Upper lobe of left lung (tissue), 6 donors: ENCODE results near the gene COL6A2. TPM values are rescaled to one million over a fixed set of nuclear protein-coding genes. Genes with fewer than 3 reads are reported as not detected.

Source experiments
- ATAC-seq, 2 donors: fragments of 200-7000 bp; cut with Tn5 transposase; one replicate each; pipeline ENCODE4 v1.9.1; 2022; ENCODE audit warnings: mild to moderate bottlenecking in 2 of 2, moderate library complexity in 2 of 2; ENCODE audit not compliant: low FRiP score in 2 of 2
- DNase-seq, 2 donors: peaks; one replicate each; pipeline ENCODE4 v3.0.0-alpha.2; 2019 to 2020
- H3K27ac ChIP-seq, 4 donors: fragments of 200-600 bp; sonication (generic); one replicate each; pipeline ENCODE4 v1.5.1; 2016 to 2019
- H3K27me3 ChIP-seq, 4 donors: fragments of 200-600 bp; sonication (generic); one replicate each; pipeline ENCODE4 v1.5.1; 2017 to 2019
- H3K36me3 ChIP-seq, 4 donors: fragments of 200-600 bp; sonication (generic); one replicate each; pipeline ENCODE4 v1.5.1; 2016 to 2019
- H3K4me1 ChIP-seq, 4 donors: fragments of 200-600 bp; sonication (generic); one replicate each; pipeline ENCODE4 v1.5.1; 2018 to 2019
- H3K4me3 ChIP-seq, 4 donors: fragments of 200-600 bp; sonication (generic); one replicate each; pipeline ENCODE4 v1.5.1; 2017 to 2019; ENCODE audit warnings: mild to moderate bottlenecking in 2 of 4, moderate library complexity in 1 of 4
- H3K9me3 ChIP-seq, 4 donors: fragments of 200-600 bp; sonication (generic); one replicate each; pipeline ENCODE4 v1.5.1; 2018 to 2019
- CTCF ChIP-seq, 6 experiments: fragments of 450-650 bp in 4 of 6; fragments of 200-600 bp in 2 of 6; sonication (generic) in 2 of 6; IDR thresholded peaks; one replicate each; pipeline ENCODE4 v1.5.1; 2016 to 2019; ENCODE audit warnings: antibody characterized with exemption in 6 of 6
- EP300 ChIP-seq, 4 donors: sonication (generic); formaldehyde crosslinking; IDR thresholded peaks; one replicate each; pipeline ENCODE4 v1.5.1; 2017; ENCODE audit warnings: antibody characterized with exemption in 4 of 4, control low read depth in 2 of 4
- POLR2A ChIP-seq, 4 donors: fragments of 450-650 bp; IDR thresholded peaks; one replicate each; pipeline ENCODE4 v1.5.1; 2016 to 2017; ENCODE audit warnings: antibody characterized with exemption in 4 of 4, mild to moderate bottlenecking in 2 of 4
- POLR2AphosphoS5 ChIP-seq, 2 donors: sonication (generic); formaldehyde crosslinking; IDR thresholded peaks; one replicate each; pipeline ENCODE4 v1.5.1; 2017; ENCODE audit warnings: antibody characterized with exemption in 2 of 2
- WGBS, 2 donors: methylation state at CpG; one replicate each; pipeline ENCODE4 v1.1.5; 2017 to 2018; 5-methylcytosine and 5-hydroxymethylcytosine counted together
- total RNA-seq, 6 donors: library from RNA; depleted of rRNA in 4 of 6; stranded (reverse); fragments of >200 nt in 4 of 6; gene quantifications; one replicate each; pipeline versions ENCODE4 v1.1.0 to v1.2.1, GENCODE V29; 2016 to 2021
- donor health status: DM: no; HTN: no; CAD: no; lungs with moderate emphysema.
- donor health status: DM: no; HTN: yes; CAD: no; lungs with severe emphysema.

The COL6A2 gene
- total RNA-seq, 6 donors from 2014 or later: 105 to 522 (median 304) TPM

GRCh38 chr21:46161633-46162592 lies 64.0 kb downstream of the COL6A2 start:
- no peak for TF ChIP-seq CTCF (IDR thresholded peaks at IDR 0.05)
- TF ChIP-seq POLR2A (IDR thresholded peaks at IDR 0.05): no peak
- TF ChIP-seq EP300 (IDR thresholded peaks at IDR 0.05): no peak
- no peak for TF ChIP-seq POLR2AphosphoS5 (IDR thresholded peaks at IDR 0.05)
- H3K36me3 ChIP-seq: peaks cover 0 to 7% (median 2%) of the 10 kb centered on the region in 4 donors
- peaks cover 0 to 7% (median 0%) of the 10 kb centered on the region in 4 donors for H3K4me1 ChIP-seq
- no peaks in the 10 kb centered on the region for H3K9me3 ChIP-seq
- H3K4me3 ChIP-seq: no peak overlapping the region
- ATAC-seq (peak in 1 of 2 donors; percentile 32), DNase-seq (peak in 1 of 2 donors; percentile 79)
- no peak overlapping the region for H3K27ac ChIP-seq
- H3K27me3 ChIP-seq: no peaks in the 10 kb centered on the region
- WGBS, 2 donors: 49 to 94% methylated on average over 13 to 72 of the region's 72 CpGs

- ATAC-seq (no peak), DNase-seq (no peak)
- H3K4me3 ChIP-seq: no peak overlapping the region
- 73 to 96% methylated on average over 4 of the region's 4 CpGs for WGBS, 2 donors
- peaks cover 0 to 7% (median 0%) of the 10 kb centered on the region in 4 donors for H3K4me1 ChIP-seq
- H3K9me3 ChIP-seq: no peaks in the 10 kb centered on the region
- H3K36me3 ChIP-seq: peaks cover 0 to 7% (median 2%) of the 10 kb centered on the region in 4 donors
- TF ChIP-seq POLR2AphosphoS5 (IDR thresholded peaks at IDR 0.05) (no peak), EP300 (IDR thresholded peaks at IDR 0.05) (no peak), CTCF (IDR thresholded peaks at IDR 0.05) (no peak), POLR2A (IDR thresholded peaks at IDR 0.05) (no peak)
- H3K27ac ChIP-seq: no peak overlapping the region
- H3K27me3 ChIP-seq: no peaks in the 10 kb centered on the region
Measured at GRCh38 chr21:46163380-46163779, 65.5 kb downstream of the COL6A2 start.

- peaks cover 0 to 7% (median 0%) of the 10 kb centered on the region in 4 donors for H3K4me1 ChIP-seq
- H3K27ac ChIP-seq: no peak overlapping the region
- no peak for TF ChIP-seq POLR2AphosphoS5 (IDR thresholded peaks at IDR 0.05)
- no peak for TF ChIP-seq POLR2A (IDR thresholded peaks at IDR 0.05)
- TF ChIP-seq EP300 (IDR thresholded peaks at IDR 0.05): no peak
- no peak for TF ChIP-seq CTCF (IDR thresholded peaks at IDR 0.05)
- no peak for DNase-seq
- H3K4me3 ChIP-seq: no peak overlapping the region
- no peak for ATAC-seq
- no peaks in the 10 kb centered on the region for H3K27me3 ChIP-seq
- H3K36me3 ChIP-seq: peaks cover 0 to 7% (median 2%) of the 10 kb centered on the region in 4 donors
- H3K9me3 ChIP-seq: no peaks in the 10 kb centered on the region
Measured at GRCh38 chr21:46165098-46165497, 67.2 kb downstream of the COL6A2 start.

- Histone ChIP-seq H3K36me3 (no peaks in the 10 kb centered on the region), H3K27me3 (no peaks in the 10 kb centered on the region), H3K27ac (no peak overlapping the region), H3K4me3 (no peak overlapping the region), H3K4me1 (no peaks in the 10 kb centered on the region), H3K9me3 (no peaks in the 10 kb centered on the region)
- 80 to 93% methylated on average over 2 to 11 of the region's 14 CpGs for WGBS, 2 donors
- TF ChIP-seq POLR2AphosphoS5 (IDR thresholded peaks at IDR 0.05): no peak
- no peak for TF ChIP-seq EP300 (IDR thresholded peaks at IDR 0.05)
- TF ChIP-seq CTCF (IDR thresholded peaks at IDR 0.05): no peak
- no peak for TF ChIP-seq POLR2A (IDR thresholded peaks at IDR 0.05)
- ATAC-seq (peak in 1 of 2 donors; percentile 78), DNase-seq (peak in 1 of 2 donors; percentile 52)
Measured at GRCh38 chr21:46168238-46168637, 70.3 kb downstream of the COL6A2 start.
